SK-N-SH (cell line): ENCODE results near the gene SETDB2.

Source experiments
- CTCF ChIP-seq: fragments of 200-600 bp; sonication (generic); IDR thresholded peaks from 2 replicates; pipeline ENCODE4 v1.6.1; 2017; ENCODE audit warnings: antibody characterized with exemption, mild to moderate bottlenecking, moderate library complexity
- FOXM1 ChIP-seq: IDR thresholded peaks from 2 replicates; pipeline ENCODE4 v1.4.0; 2012; ENCODE audit warnings: low read depth, mild to moderate bottlenecking
- GABPA ChIP-seq: IDR thresholded peaks from 2 replicates; pipeline ENCODE4 v1.4.0; 2012; ENCODE audit warnings: low read depth, mild to moderate bottlenecking
- POLR2AphosphoS5 ChIP-seq: IDR thresholded peaks from 2 replicates; pipeline ENCODE4 v1.6.1; 2012; ENCODE audit warnings: low read depth, low read length
- RCOR1 ChIP-seq: fragments of 150-350 bp; IDR thresholded peaks from 2 replicates; pipeline ENCODE4 v1.6.1; 2017; ENCODE audit warnings: antibody characterized with exemption, low read length
- SMC3 ChIP-seq: IDR thresholded peaks from 2 replicates; pipeline ENCODE4 v1.6.1; 2012; ENCODE audit warnings: low read depth, low read length, improper control_type of control experiment
- TEAD4 ChIP-seq: IDR thresholded peaks from 2 replicates; pipeline ENCODE4 v1.4.0; 2012; ENCODE audit warnings: mild to moderate bottlenecking, borderline replicate concordance; ENCODE audit not compliant: insufficient read depth
- TF ChIP-seq, protein P1 (sequence below): IDR thresholded peaks from 2 replicates; pipeline ENCODE4 v1.4.0; 2012; ENCODE audit warnings: low read depth

DNA sequence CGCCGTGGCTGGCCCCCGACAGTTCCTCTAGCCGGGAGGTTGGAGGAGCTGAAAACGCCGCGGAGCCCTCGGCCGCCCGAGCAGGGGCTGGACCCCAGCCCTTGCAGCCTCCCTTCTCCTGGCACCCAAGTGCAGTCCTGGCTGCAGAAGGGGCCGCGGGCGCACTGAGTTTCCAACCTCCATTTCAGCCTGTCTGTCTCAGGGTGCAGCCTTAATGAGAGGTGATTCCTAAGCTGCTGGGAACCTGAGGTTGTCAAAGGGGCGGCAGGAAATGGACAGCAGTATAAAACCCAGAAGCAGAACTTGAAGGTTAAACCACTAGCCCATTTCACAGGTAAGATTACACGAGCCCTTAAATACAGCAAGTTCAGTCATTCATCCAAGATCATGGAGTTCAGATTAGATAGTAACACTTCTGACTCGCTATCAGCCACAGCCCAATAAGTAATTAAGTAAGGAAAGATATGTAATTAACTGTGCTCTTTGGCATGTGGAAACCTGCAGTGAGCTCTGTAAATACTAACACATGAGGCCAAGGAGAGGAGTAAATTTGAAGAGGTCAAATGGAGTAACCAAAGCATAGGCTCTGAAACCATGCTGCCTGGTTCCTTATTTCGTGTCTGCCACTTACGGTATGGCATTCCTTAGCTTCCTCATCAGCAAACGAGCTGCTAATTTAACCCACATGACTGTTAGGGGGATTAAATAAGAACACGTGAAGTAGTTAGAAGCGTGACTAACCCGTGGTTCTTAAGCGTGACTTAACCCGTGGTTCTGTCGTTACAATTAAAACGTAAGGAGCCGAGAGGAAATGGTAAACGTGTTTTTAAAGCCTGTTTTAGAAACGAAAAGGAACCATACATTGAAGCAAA is 686 bp downstream of the SETDB2 start:
- TF ChIP-seq POLR2AphosphoS5 (no peak), CTCF (no peak), RCOR1 (no peak), FOXM1 (no peak), GABPA (no peak), SMC3 (no peak), TEAD4 (no peak)
- TF ChIP-seq, protein P1, sequence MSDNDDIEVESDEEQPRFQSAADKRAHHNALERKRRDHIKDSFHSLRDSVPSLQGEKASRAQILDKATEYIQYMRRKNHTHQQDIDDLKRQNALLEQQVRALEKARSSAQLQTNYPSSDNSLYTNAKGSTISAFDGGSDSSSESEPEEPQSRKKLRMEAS, result 0 out of 2 replicates have a peak, but pooled peaks have one; percentile 20
